CD4-positive, alpha-beta memory T cell (primary cell): ENCODE results near the gene YDJC. TPM values are rescaled to one million over a fixed set of nuclear protein-coding genes. Genes with fewer than 3 reads are reported as not detected.

Experiments
- CTCF ChIA-PET: fragments of 350-600 bp; sonication (Branson Sonifier 250); formaldehyde crosslinking; loops from one replicate; lab custom pipeline; 2021; ENCODE audit warnings: inconsistent platforms; ENCODE audit not compliant: partially characterized antibody; lab: Charles Lee
- POLR2A ChIA-PET: fragments of 350-600 bp; sonication (Branson Sonifier 250); formaldehyde crosslinking; loops from one replicate; lab custom pipeline; 2021; ENCODE audit not compliant: partially characterized antibody; lab: Charles Lee
- DNase-seq, 5 donors: peaks; one replicate each; pipeline versions ENCODE4 v3.0.0 to v3.0.0-alpha.2; 2020 to 2022; ENCODE audit warnings: mixed read lengths in 1 of 5
- H3K27ac ChIP-seq: one replicate; pipeline ENCODE4 v1.7.0; 2013; ENCODE audit warnings: low read depth, low read length
- H3K27me3 ChIP-seq: 2 replicates; pipeline ENCODE4 v1.7.0; 2013; ENCODE audit warnings: mild to moderate bottlenecking, low read length, moderate library complexity; ENCODE audit not compliant: insufficient read depth
- H3K36me3 ChIP-seq: 2 replicates; pipeline ENCODE4 v1.7.0; 2013; ENCODE audit warnings: mild to moderate bottlenecking, low read length, moderate library complexity; ENCODE audit not compliant: insufficient read depth
- H3K4me1 ChIP-seq: 2 replicates; pipeline ENCODE4 v1.7.0; 2013; ENCODE audit warnings: mild to moderate bottlenecking, low read length, moderate library complexity; ENCODE audit not compliant: insufficient read depth
- H3K4me3 ChIP-seq, 2 donors: one replicate each; pipeline ENCODE4 v1.7.0; 2013; ENCODE audit warnings: low read length in 2 of 2, mild to moderate bottlenecking in 1 of 2
- H3K9me3 ChIP-seq, 2 donors: one replicate each; pipeline ENCODE4 v1.7.0; 2013; ENCODE audit warnings: low read length in 2 of 2, control low read depth in 1 of 2; ENCODE audit not compliant: control insufficient read depth in 1 of 2
- H3K27ac Mint-ChIP-seq, 7 donors: one replicate each; pipeline ENCODE4 v1.8.0; 2020 to 2021; ENCODE audit warnings: mixed read lengths in 7 of 7, mild to moderate bottlenecking in 6 of 7, inconsistent platforms in 3 of 7, moderate library complexity in 3 of 7
- H3K27me3 Mint-ChIP-seq, 2 donors: one replicate each; pipeline ENCODE4 v1.8.0; 2020 to 2021; ENCODE audit warnings: mixed read lengths in 2 of 2
- H3K36me3 Mint-ChIP-seq, 2 donors: one replicate each; pipeline ENCODE4 v1.8.0; 2020 to 2021; ENCODE audit warnings: mixed read lengths in 2 of 2, inconsistent platforms in 1 of 2, mild to moderate bottlenecking in 1 of 2
- H3K4me1 Mint-ChIP-seq, 4 donors: one replicate each; pipeline ENCODE4 v1.8.0; 2020 to 2021; ENCODE audit warnings: mixed read lengths in 4 of 4, mild to moderate bottlenecking in 1 of 4
- H3K4me3 Mint-ChIP-seq, 8 donors: one replicate each; pipeline ENCODE4 v1.8.0; 2020 to 2021; ENCODE audit warnings: mixed read lengths in 8 of 8, mild to moderate bottlenecking in 7 of 8, moderate library complexity in 6 of 8, inconsistent platforms in 3 of 8
- H3K9me3 Mint-ChIP-seq, 8 donors: one replicate each; pipeline ENCODE4 v1.8.0; 2020 to 2021; ENCODE audit warnings: mixed read lengths in 8 of 8, mild to moderate bottlenecking in 5 of 8, inconsistent platforms in 3 of 8, moderate library complexity in 1 of 8
- intact Hi-C: fragments of 100-400 bp; cut with micrococcal nuclease; formaldehyde crosslinking; loops from one replicate; pipeline ENCODE4 v1.15.1; 2023
- polyA plus RNA-seq, 2 donors: library from polyadenylated mRNA; unstranded; fragments of 300-500 nt; fragmentation: Illumina TruSeq; gene quantifications; one replicate each; pipeline ENCODE4 v1.2.3, GENCODE V29; 2021
- total RNA-seq, 2 experiments: library from RNA; stranded (reverse); gene quantifications; one replicate each; pipeline ENCODE4 v1.2.3, GENCODE V29; 2021

The YDJC gene
- total and polyA plus RNA-seq, 4 experiments from 2014 or later = 45.7 to 52.8 (median 46.7) TPM

DNA sequence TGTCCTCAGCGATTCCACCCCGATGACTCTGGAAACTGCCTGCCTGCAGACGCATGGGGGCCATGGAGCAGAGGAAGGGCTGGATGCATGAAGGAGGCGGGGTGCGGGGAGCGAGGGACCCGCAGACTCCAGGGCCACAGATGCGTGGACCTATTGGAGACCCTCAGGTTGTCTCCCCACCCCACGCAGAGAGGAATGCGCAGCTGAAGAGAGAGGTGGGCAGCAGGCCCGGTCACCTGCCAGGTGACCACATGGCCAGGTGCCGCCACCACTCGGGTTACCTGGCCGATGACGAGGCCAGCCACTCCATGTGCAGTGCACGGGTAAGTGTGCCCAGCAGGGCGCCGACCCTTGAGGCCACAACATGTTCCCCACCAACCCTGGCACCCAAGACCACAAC, 3.1 kb upstream of the YDJC start:
- H3K9me3 Mint-ChIP-seq = no peaks in the 10 kb centered on the region
- no peaks in the 10 kb centered on the region for H3K27me3 Mint-ChIP-seq
- peak overlapping the region in 1 of 7 donors; percentile 70 for H3K27ac Mint-ChIP-seq
- POLR2A ChIA-PET = interaction anchor here (1.0 to 1.6 kb wide), 3 partner anchors 9 to 33 kb away, joined by 3 to 12 read pairs (median 4); partner anchors contain the start of gene SDF2L1
- H3K4me3 ChIP-seq = no peak overlapping the region
- no peak overlapping the region for H3K27ac ChIP-seq
- H3K27me3 ChIP-seq = no peaks in the 10 kb centered on the region
- peaks cover 12 to 38% (median 21%) of the 10 kb centered on the region in 4 donors for H3K4me1 Mint-ChIP-seq
- DNase-seq = no peak
- intact Hi-C loops = no loop called here
- CTCF ChIA-PET = interaction anchor here (10.0 kb wide), 1 partner anchor 11 kb away, joined by 245 read pairs; the partner anchor contains the start of gene SDF2L1
- H3K9me3 ChIP-seq = no peaks in the 10 kb centered on the region
- peaks cover 5 to 9% of the 10 kb centered on the region in 2 donors for H3K36me3 Mint-ChIP-seq
- peaks cover 5% of the 10 kb centered on the region for H3K36me3 ChIP-seq
- H3K4me3 Mint-ChIP-seq = no peak overlapping the region
- peaks cover 32% of the 10 kb centered on the region for H3K4me1 ChIP-seq

DNA sequence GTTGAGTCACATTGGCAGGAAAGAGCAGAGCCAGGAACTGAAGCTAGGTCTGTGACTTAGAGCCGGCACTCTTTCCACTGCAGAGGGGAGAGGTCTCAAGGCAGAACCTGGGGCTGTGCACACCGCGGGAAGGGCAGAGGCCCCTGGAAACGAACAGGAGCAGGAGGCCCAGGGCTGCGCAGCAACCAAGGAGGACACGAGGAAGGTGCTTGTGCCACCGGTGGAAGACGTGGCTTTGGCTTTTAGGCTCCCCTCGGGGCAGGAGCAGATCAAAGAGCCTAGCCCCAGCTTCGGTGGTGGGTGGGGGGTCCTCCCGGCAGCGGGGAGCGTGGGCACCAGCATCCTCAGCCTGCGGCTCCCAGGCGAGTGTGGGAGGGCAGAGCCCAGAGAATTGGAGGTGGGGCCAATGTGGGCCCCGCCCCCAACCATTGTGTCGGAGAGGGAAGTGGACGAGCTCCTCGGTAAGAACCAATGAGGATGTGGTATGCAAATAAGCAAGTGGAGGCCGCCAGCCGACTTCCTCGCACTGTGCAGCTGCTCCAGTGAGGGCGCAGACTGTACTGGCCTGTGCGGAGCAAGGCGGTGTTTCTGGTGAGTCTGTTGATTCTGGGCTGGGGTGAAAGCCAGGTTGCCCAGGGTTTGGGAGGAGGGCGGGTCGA, 2.5 kb upstream of the YDJC start, which contains the start of gene CCDC116:
Gene CCDC116, plus strand, starts transcription at position 524 of the 659 bp plus-strand sequence. CDS start 422 bp downstream, outside the sequence.
- ChIA-PET CTCF (interaction anchor here (10.0 kb wide), 1 partner anchor 12 kb away, joined by 245 read pairs; the partner anchor contains the start of gene SDF2L1), POLR2A (interaction anchor here (1.0 to 1.6 kb wide), 3 partner anchors 10 to 34 kb away, joined by 3 to 12 read pairs (median 4); partner anchors contain the start of gene SDF2L1)
- Histone ChIP-seq H3K36me3 (peaks cover 10% of the 10 kb centered on the region), H3K4me1 (peaks cover 38% of the 10 kb centered on the region), H3K9me3 (no peaks in the 10 kb centered on the region), H3K27me3 (no peaks in the 10 kb centered on the region), H3K27ac (no peak within 1 kb of the TSS), H3K4me3 (no peak within 1 kb of the TSS)
- H3K27me3 Mint-ChIP-seq = no peaks in the 10 kb centered on the region
- DNase-seq = peak; percentile 65 to 82 (median 80)
- intact Hi-C loops = no loop called here
- H3K9me3 Mint-ChIP-seq = no peaks in the 10 kb centered on the region
- peak within 1 kb of the TSS in 3 of 8 donors; percentile 28 to 60 (median 43) for H3K4me3 Mint-ChIP-seq
- H3K27ac Mint-ChIP-seq = peak within 1 kb of the TSS in 5 of 7 donors; percentile 57 to 88 (median 70)
- H3K36me3 Mint-ChIP-seq = peaks cover 7 to 13% of the 10 kb centered on the region in 2 donors
- peaks cover 12 to 44% (median 25%) of the 10 kb centered on the region in 4 donors for H3K4me1 Mint-ChIP-seq

GRCh38 chr22:21631025-21631424, 1.2 kb upstream of the YDJC start:
- H3K4me1 ChIP-seq = peaks cover 52% of the 10 kb centered on the region
- peak overlapping the region in 1 of 7 donors; percentile 89 for H3K27ac Mint-ChIP-seq
- ChIA-PET POLR2A (interaction anchor here (0.8 to 6.1 kb wide), 2 partner anchors 13 to 63 kb away, joined by 3 to 201 read pairs; partner anchors contain the start of gene SDF2L1), CTCF (interaction anchor here (0.8 to 10.0 kb wide), 8 partner anchors 8 to 57 kb away, joined by 3 to 245 read pairs (median 6); partner anchors contain the start of gene SDF2L1)
- no peaks in the 10 kb centered on the region for H3K9me3 Mint-ChIP-seq
- H3K4me3 Mint-ChIP-seq = peak overlapping the region in 7 of 8 donors; percentile 13 to 75 (median 62)
- intact Hi-C loops = no loop called here
- no peak overlapping the region for H3K27ac ChIP-seq
- peaks cover 19 to 54% (median 36%) of the 10 kb centered on the region in 4 donors for H3K4me1 Mint-ChIP-seq
- no peak for DNase-seq
- H3K4me3 ChIP-seq = no peak overlapping the region
- no peaks in the 10 kb centered on the region for H3K27me3 Mint-ChIP-seq
- H3K27me3 ChIP-seq = no peaks in the 10 kb centered on the region
- H3K9me3 ChIP-seq = no peaks in the 10 kb centered on the region
- peaks cover 18% of the 10 kb centered on the region for H3K36me3 ChIP-seq
- peaks cover 7 to 21% of the 10 kb centered on the region in 2 donors for H3K36me3 Mint-ChIP-seq

DNA sequence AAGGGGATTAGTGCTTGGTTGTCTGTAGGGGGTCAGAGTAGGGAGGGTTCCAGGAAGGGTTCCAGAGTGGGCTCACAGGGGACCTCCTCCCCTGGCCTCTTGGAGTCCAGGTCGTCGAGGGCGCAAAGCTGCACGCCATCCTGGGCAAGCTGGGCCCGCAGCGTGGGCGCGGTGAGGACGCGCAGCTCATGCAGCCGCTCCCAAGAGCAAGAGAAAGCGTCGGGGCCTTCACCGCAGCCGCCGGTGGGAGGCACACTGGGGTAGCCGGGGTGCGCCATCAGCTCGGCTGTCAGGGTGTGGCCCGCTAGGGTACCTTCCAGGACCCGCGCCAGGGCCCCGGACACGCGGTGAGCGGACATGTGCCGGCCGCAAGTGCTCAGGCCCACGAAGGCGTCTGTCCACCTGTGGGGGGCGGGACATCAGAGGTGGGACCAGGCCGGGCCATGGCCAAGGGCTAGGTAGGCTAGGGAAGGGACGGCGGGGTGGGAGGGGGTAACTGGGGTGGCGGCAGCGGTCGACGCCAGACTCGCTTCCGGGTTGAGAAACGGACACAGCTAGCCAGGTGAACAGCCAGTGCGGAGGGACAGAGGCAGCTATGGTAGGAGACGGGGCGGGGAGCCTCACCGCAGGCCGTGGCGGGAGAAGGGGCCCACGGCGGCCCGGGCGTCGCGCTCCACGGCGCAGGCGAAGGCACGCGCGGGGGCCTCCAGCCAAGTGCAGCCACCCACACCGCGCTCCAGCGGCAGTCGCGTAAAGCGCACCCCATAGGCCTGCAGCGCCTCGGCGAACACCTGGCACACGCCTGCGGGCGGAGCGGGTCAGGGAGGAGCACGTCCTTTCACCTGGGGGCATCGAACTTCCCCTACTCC, 1.2 kb downstream of the YDJC start:
- peaks cover 7 to 32% of the 10 kb centered on the region in 2 donors for H3K36me3 Mint-ChIP-seq
- H3K4me3 Mint-ChIP-seq = peak overlapping the region; percentile 92 to 95 (median 94)
- ChIA-PET CTCF (interaction anchor here (0.7 to 10.0 kb wide), 20 partner anchors 12 to 107 kb away, joined by 3 to 245 read pairs (median 4); partner anchors contain the start of genes PPIL2, SDF2L1 and YPEL1), POLR2A (interaction anchor here (0.6 to 6.1 kb wide), 14 partner anchors 9 to 770 kb away, joined by 3 to 201 read pairs (median 6); partner anchors contain the start of genes LZTR1, MAPK1, PI4KA and PPIL2)
- no peaks in the 10 kb centered on the region for H3K9me3 ChIP-seq
- H3K4me1 ChIP-seq = peaks cover 64% of the 10 kb centered on the region
- H3K4me3 ChIP-seq = peak overlapping the region; percentile 78 to 92
- peaks cover 25 to 65% (median 43%) of the 10 kb centered on the region in 4 donors for H3K4me1 Mint-ChIP-seq
- no peak for DNase-seq
- H3K27me3 Mint-ChIP-seq = no peaks in the 10 kb centered on the region
- no peaks in the 10 kb centered on the region for H3K27me3 ChIP-seq
- peak overlapping the region; percentile 87 for H3K27ac ChIP-seq
- no peaks in the 10 kb centered on the region for H3K9me3 Mint-ChIP-seq
- peaks cover 18% of the 10 kb centered on the region for H3K36me3 ChIP-seq
- intact Hi-C loops = loop anchor here (1.0 to 5.0 kb wide), 3 partner anchors 14 to 626 kb away; partner anchors contain the start of genes SDF2L1, THAP7 and UBE2L3
- peak overlapping the region; percentile 89 to 98 (median 96) for H3K27ac Mint-ChIP-seq

DNA sequence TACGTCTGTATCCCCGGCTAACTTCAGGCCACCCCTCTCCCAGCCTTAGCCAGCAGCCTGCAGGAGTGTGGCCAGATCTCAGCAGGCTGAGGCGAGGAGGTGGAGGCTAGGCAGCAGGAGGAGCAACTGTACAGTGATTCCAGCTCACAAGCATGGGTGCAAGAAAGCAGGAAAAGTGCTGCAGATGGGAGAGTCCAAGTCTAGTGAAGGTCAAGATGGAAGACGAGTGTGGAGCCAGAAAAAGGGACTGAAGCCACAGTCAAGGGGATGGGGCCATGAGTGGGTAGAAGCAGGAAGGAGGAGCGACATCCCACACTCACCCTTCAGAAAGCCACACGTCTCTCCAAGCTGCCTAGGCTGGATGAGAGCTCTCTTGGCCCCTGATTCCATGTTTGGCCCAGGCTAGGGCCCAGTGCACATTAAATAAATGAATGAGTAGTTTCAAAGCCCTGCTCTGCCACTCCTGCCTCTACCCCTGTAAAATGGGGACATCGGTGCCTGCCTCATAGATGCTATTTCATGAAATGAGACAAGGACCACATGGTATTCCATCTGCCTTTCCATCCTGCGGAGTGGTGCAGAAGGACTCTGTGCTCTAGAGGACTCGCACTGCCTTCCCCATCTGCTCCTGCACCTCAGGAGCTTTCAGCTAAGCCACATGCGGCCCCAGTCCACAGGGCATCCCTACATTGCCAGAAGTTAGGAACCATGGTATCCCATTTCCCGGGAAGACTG, 2.9 kb downstream of the YDJC start:
- no peak for DNase-seq
- peaks cover 25 to 66% (median 45%) of the 10 kb centered on the region in 4 donors for H3K4me1 Mint-ChIP-seq
- no peaks in the 10 kb centered on the region for H3K9me3 Mint-ChIP-seq
- peak overlapping the region in 7 of 8 donors; percentile 17 to 73 (median 42) for H3K4me3 Mint-ChIP-seq
- Histone ChIP-seq H3K36me3 (peaks cover 32% of the 10 kb centered on the region), H3K27ac (no peak overlapping the region), H3K9me3 (no peaks in the 10 kb centered on the region), H3K4me1 (peaks cover 52% of the 10 kb centered on the region), H3K27me3 (no peaks in the 10 kb centered on the region), H3K4me3 (no peak overlapping the region)
- peak overlapping the region in 5 of 7 donors; percentile 44 to 77 (median 72) for H3K27ac Mint-ChIP-seq
- H3K27me3 Mint-ChIP-seq = no peaks in the 10 kb centered on the region
- H3K36me3 Mint-ChIP-seq = peaks cover 15 to 45% of the 10 kb centered on the region in 2 donors
- CTCF ChIA-PET = interaction anchor here (4.0 to 10.0 kb wide), 2 partner anchors 11 to 17 kb away, joined by 13 to 245 read pairs; partner anchors contain the start of gene SDF2L1
- intact Hi-C loops = loop anchor here (5.0 kb wide), 1 partner anchor 625 kb away; the partner anchor contains the start of gene THAP7
- POLR2A ChIA-PET = interaction anchor here (1.0 to 6.1 kb wide), 2 partner anchors 17 to 24 kb away, joined by 3 to 201 read pairs; partner anchors contain the start of gene SDF2L1
